ENCODE measurements around the gene USH2A.

Gene USH2A

DNA sequence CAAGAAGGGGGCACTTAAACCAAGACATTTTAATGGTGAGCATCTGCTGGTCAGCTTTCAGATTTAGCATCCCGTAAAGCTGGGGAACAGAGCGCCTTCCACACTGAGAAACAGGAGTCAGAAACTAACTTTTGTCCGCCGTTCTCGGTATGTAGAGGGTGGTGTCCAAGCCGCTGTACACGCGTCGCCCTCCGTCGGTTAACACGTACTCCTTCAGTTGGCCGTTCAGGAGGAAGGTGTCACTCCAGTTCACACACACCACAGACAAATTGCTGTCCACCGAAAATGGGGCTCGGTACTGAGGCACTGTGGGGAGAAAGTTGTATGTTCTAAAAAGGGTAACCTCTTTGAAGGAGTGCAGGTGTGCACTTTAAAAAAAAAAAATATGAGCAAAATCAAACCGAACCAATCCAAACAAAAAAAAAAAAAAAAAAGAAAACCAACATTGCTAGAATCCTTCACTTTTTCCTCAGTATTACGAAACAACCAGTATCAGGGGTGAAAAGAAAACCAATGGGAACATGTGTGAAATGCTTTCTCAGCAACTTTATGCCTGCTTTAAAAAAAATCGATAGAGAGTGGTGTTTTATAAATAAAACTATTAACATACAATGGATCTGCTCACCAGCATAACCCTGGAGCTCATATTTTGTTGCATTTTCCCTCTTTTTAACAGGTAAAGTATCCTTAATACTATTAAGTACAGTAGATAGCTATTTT is 782.7 kb downstream of the USH2A start:
- H3K27me3 ChIP-seq (replicated peaks; ENCODE audit: control insufficient read depth, insufficient read depth, low read length): no peaks in the 10 kb centered on the region
- no peak for DNase-seq (ENCODE audit: extremely low read depth, insufficient read length)
- H3K4me3 ChIP-seq (replicated peaks; ENCODE audit: low read depth, low read length): no peak overlapping the region
- no peaks in the 10 kb centered on the region for H3K36me3 ChIP-seq (ENCODE audit: control insufficient read depth, insufficient read depth, low read length)
- TF ChIP-seq, protein P1, sequence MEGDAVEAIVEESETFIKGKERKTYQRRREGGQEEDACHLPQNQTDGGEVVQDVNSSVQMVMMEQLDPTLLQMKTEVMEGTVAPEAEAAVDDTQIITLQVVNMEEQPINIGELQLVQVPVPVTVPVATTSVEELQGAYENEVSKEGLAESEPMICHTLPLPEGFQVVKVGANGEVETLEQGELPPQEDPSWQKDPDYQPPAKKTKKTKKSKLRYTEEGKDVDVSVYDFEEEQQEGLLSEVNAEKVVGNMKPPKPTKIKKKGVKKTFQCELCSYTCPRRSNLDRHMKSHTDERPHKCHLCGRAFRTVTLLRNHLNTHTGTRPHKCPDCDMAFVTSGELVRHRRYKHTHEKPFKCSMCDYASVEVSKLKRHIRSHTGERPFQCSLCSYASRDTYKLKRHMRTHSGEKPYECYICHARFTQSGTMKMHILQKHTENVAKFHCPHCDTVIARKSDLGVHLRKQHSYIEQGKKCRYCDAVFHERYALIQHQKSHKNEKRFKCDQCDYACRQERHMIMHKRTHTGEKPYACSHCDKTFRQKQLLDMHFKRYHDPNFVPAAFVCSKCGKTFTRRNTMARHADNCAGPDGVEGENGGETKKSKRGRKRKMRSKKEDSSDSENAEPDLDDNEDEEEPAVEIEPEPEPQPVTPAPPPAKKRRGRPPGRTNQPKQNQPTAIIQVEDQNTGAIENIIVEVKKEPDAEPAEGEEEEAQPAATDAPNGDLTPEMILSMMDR (IDR thresholded peaks at IDR 0.05; ENCODE audit: insufficient read depth, low read length, poor library complexity, severe bottlenecking): no peak

DNA sequence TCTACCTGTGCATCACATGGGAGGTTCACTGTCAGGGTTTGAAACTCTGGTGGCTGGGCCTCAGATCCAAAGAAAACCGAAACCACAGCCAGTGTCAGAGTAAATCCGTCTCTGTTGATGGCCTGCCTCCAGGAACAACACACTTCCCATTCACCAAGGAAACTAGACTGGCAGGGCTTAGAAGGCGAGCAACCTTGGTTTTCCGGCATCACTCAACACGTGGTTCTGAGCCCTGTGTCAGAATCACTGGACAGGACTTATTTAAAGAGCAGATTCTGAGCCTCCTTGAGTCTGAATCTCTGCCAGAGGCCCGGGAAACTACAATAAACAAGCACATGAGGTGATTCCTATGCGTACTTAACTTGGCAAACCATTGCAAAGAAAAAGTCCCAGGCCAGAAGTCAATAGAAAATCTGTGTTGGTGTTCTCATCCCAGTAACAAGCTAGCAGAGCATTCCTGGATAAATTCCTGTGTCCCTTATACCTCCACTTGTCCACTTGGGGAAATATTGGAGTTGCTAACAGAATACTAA is 786.1 kb downstream of the USH2A start:
- Histone ChIP-seq H3K4me3 (replicated peaks; ENCODE audit: low read depth, low read length) (no peak overlapping the region), H3K36me3 (ENCODE audit: control insufficient read depth, insufficient read depth, low read length) (no peaks in the 10 kb centered on the region), H3K27me3 (replicated peaks; ENCODE audit: control insufficient read depth, insufficient read depth, low read length) (no peaks in the 10 kb centered on the region)
- TF ChIP-seq, protein P1 (IDR thresholded peaks at IDR 0.05; ENCODE audit: insufficient read depth, low read length, poor library complexity, severe bottlenecking): no peak
- no peak for DNase-seq (ENCODE audit: extremely low read depth, insufficient read length)

DNA sequence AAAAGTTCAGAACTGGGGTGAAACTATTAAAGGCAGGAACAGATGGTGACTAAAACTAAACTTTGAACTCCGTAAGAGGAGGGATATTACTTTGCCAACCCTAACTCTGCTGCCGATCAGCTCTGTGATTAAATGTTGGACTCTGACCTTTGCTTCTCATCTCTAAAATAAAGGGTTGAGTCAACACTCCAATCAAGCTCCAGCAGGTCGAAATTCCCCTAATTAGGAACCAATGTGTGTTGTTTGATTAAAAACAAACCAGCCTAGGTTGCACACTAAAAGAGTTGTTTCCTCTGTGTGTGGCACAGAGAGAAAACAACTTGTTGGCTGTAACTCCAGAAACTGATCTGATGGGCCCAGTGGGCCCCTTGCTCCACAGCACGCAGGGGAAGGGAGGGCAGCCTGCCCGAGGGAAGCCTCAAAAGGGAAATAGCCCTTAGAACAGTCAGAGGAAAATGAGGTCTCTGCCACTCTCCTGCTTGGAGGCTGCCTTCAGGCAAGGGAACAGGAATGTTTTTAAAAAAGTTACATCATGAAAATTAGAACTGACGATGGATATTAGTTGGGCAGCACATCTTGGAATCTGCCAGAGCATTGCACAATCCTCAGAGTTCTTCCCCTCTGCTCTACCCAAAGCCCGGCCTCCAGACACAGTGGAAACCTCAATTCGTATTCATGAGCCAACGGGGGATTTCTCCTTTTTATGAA is 786.8 kb downstream of the USH2A start:
- Histone ChIP-seq H3K4me3 (replicated peaks; ENCODE audit: low read depth, low read length) (no peak overlapping the region), H3K27me3 (replicated peaks; ENCODE audit: control insufficient read depth, insufficient read depth, low read length) (no peaks in the 10 kb centered on the region), H3K36me3 (ENCODE audit: control insufficient read depth, insufficient read depth, low read length) (no peaks in the 10 kb centered on the region)
- TF ChIP-seq, protein P1 (IDR thresholded peaks at IDR 0.05; ENCODE audit: insufficient read depth, low read length, poor library complexity, severe bottlenecking): no peak
- DNase-seq (ENCODE audit: extremely low read depth, insufficient read length): no peak

DNA sequence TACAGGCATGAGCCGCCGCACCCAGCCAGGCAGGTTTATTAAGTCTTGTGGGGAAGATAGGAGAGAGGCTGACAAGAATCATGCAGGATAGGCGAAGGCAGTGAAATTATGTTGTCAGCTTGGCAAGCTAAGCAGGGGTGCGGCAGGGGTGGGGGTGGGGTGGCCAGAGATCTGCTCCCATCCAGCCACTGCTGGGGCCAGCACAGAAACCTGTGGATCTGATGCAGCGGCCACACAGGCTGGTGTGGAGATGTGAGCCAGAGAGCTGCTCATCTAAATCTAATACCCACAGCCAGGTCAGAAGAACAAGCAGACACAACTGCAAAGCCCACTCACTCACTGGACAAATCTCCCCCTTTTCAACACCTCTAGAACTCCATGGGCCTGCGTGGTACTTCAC is 787.4 kb downstream of the USH2A start:
- Histone ChIP-seq H3K4me3 (replicated peaks; ENCODE audit: low read depth, low read length) (no peak overlapping the region), H3K36me3 (ENCODE audit: control insufficient read depth, insufficient read depth, low read length) (no peaks in the 10 kb centered on the region), H3K27me3 (replicated peaks; ENCODE audit: control insufficient read depth, insufficient read depth, low read length) (no peaks in the 10 kb centered on the region)
- no peak for DNase-seq (ENCODE audit: extremely low read depth, insufficient read length)
- TF ChIP-seq, protein P1 (IDR thresholded peaks at IDR 0.05; ENCODE audit: insufficient read depth, low read length, poor library complexity, severe bottlenecking): no peak

DNA sequence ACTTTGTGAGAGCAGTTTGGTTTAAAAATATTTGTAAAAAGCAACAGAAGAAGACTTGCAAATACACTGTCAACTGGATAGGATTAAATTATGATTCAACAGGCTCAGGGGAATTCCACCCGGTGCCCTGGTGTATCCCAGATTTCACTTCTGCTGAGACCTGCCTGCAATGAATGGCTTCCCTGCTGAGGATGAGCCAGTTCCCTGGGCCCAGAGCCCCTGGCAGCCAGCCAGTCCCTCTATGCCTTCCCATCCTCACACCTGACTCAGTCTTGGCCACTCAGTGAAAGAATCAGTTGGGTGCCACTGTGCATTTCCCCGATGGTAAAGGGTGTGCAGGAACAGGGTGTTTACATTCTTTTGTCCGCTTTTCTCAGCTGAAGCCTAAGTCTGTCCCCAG is 791.8 kb downstream of the USH2A start:
- DNase-seq (ENCODE audit: extremely low read depth, insufficient read length): no peak
- TF ChIP-seq, protein P1 (IDR thresholded peaks at IDR 0.05; ENCODE audit: insufficient read depth, low read length, poor library complexity, severe bottlenecking): no peak
- H3K36me3 ChIP-seq (ENCODE audit: control insufficient read depth, insufficient read depth, low read length): no peaks in the 10 kb centered on the region

More for the DNA sequence above, 791.8 kb downstream of the USH2A start:
- H3K4me3 ChIP-seq (replicated peaks; ENCODE audit: low read depth, low read length): no peak overlapping the region
- no peaks in the 10 kb centered on the region for H3K27me3 ChIP-seq (replicated peaks; ENCODE audit: control insufficient read depth, insufficient read depth, low read length)
